Mesendoderm (in vitro differentiated cells): ENCODE results near the gene TBKBP1.

Experiments used
- DNase-seq: peaks from one replicate; pipeline ENCODE4 v3.0.0; 2013
- H2AK5ac ChIP-seq: 2 replicates; pipeline ENCODE4 v1.6.1; 2013; ENCODE audit warnings: low read length, inconsistent platforms
- H2BK120ac ChIP-seq: 2 replicates; pipeline ENCODE4 v1.6.1; 2013; ENCODE audit warnings: low read depth, mild to moderate bottlenecking, low read length, moderate library complexity, mixed read lengths
- H2BK15ac ChIP-seq: replicated peaks from 2 replicates; pipeline ENCODE4 v1.6.1; 2013; ENCODE audit warnings: low read depth, mild to moderate bottlenecking, moderate library complexity
- H2BK5ac ChIP-seq: 2 replicates; pipeline ENCODE4 v1.6.1; 2013; ENCODE audit warnings: low read length, inconsistent platforms
- H3K18ac ChIP-seq: 2 replicates; pipeline ENCODE4 v1.6.1; 2013; ENCODE audit warnings: mild to moderate bottlenecking, low read length, mixed read lengths
- H3K23ac ChIP-seq: one replicate; pipeline ENCODE4 v1.6.1; 2013; ENCODE audit warnings: low read length
- H3K27ac ChIP-seq: 2 replicates; pipeline ENCODE4 v1.5.1; 2013; ENCODE audit warnings: low read depth, mild to moderate bottlenecking, inconsistent platforms, low read length, moderate library complexity
- H3K27me3 ChIP-seq: 2 replicates; pipeline ENCODE4 v1.6.1; 2013; ENCODE audit warnings: low read length, control low read depth, mild to moderate bottlenecking, inconsistent platforms; ENCODE audit not compliant: insufficient read depth, poor library complexity
- H3K36me3 ChIP-seq: 2 replicates; pipeline ENCODE4 v1.6.1; 2013; ENCODE audit warnings: low read length, inconsistent platforms; ENCODE audit not compliant: control insufficient read depth, insufficient read depth
- H3K4ac ChIP-seq: one replicate; pipeline ENCODE4 v1.6.1; 2013; ENCODE audit warnings: low read depth, mild to moderate bottlenecking, low read length, moderate library complexity
- H3K4me1 ChIP-seq: 2 replicates; pipeline ENCODE4 v1.6.1; 2013; ENCODE audit warnings: low read depth, low read length, inconsistent platforms; ENCODE audit not compliant: control insufficient read depth
- H3K4me2 ChIP-seq: 2 replicates; pipeline ENCODE4 v1.6.1; 2013; ENCODE audit warnings: low read length
- H3K4me3 ChIP-seq: 2 replicates; pipeline ENCODE4 v1.5.1; 2013; ENCODE audit warnings: mild to moderate bottlenecking, low read length
- H3K56ac ChIP-seq: one replicate; pipeline ENCODE4 v1.6.1; 2013; ENCODE audit warnings: low read length
- H3K79me1 ChIP-seq: 2 replicates; pipeline ENCODE4 v1.6.1; 2013; ENCODE audit warnings: low read length, inconsistent platforms
- H3K79me2 ChIP-seq: 2 replicates; pipeline ENCODE4 v1.6.1; 2013; ENCODE audit warnings: mild to moderate bottlenecking, low read length; ENCODE audit not compliant: control insufficient read depth, insufficient read depth
- H3K9ac ChIP-seq: 2 replicates; pipeline ENCODE4 v1.6.1; 2013; ENCODE audit warnings: low read length, inconsistent platforms
- H4K5ac ChIP-seq: one replicate; pipeline ENCODE4 v1.6.1; 2013; ENCODE audit warnings: low read length
- H4K8ac ChIP-seq: one replicate; pipeline ENCODE4 v1.6.1; 2013; ENCODE audit warnings: low read depth, mild to moderate bottlenecking, control low read depth, low read length, moderate library complexity
- WGBS: extraction: QIAGEN DNeasy Blood & Tissue Kit; methylation state at CpG from one replicate; pipeline ENCODE4 v1.1.7; 2013; ENCODE audit warnings: low lambda C conversion rate, missing lambda C conversion rate; ENCODE audit not compliant: insufficient coverage; ENCODE audit errors: extremely low coverage; 5-methylcytosine and 5-hydroxymethylcytosine counted together

Gene TBKBP1

GRCh38 chr17:47730681-47731080 lies 36.7 kb downstream of the TBKBP1 start:
- H2BK15ac ChIP-seq: no peak overlapping the region
- no peaks in the 10 kb centered on the region for H3K36me3 ChIP-seq
- H3K9ac ChIP-seq: no peak overlapping the region
- H3K18ac ChIP-seq: no peak overlapping the region
- no peaks in the 10 kb centered on the region for H3K79me1 ChIP-seq
- no peak overlapping the region for H4K5ac ChIP-seq
- DNase-seq: no peak
- no peak overlapping the region for H3K4me2 ChIP-seq
- H2BK120ac ChIP-seq: no peak overlapping the region
- H3K4me1 ChIP-seq: no peaks in the 10 kb centered on the region
- H3K4ac ChIP-seq: no peak overlapping the region
- no peak overlapping the region for H4K8ac ChIP-seq
- no peak overlapping the region for H2BK5ac ChIP-seq
- no peak overlapping the region for H3K27ac ChIP-seq
- peaks cover 16% of the 10 kb centered on the region for H3K27me3 ChIP-seq
- H3K4me3 ChIP-seq: no peak overlapping the region
- no peak overlapping the region for H3K23ac ChIP-seq
- no CpG with 5 or more reads among the region's 4 CpGs for WGBS
- H3K79me2 ChIP-seq: no peaks in the 10 kb centered on the region
- no peak overlapping the region for H2AK5ac ChIP-seq
- no peak overlapping the region for H3K56ac ChIP-seq

GRCh38 chr17:47731396-47731795 lies 37.4 kb downstream of the TBKBP1 start:
- no peak overlapping the region for H3K56ac ChIP-seq
- H3K4ac ChIP-seq: no peak overlapping the region
- no CpG with 5 or more reads among the region's 2 CpGs for WGBS
- no peaks in the 10 kb centered on the region for H3K79me1 ChIP-seq
- H2BK120ac ChIP-seq: no peak overlapping the region
- no peaks in the 10 kb centered on the region for H3K36me3 ChIP-seq
- H3K79me2 ChIP-seq: no peaks in the 10 kb centered on the region
- no peak overlapping the region for H3K27ac ChIP-seq
- H3K4me2 ChIP-seq: no peak overlapping the region
- no peak overlapping the region for H3K4me3 ChIP-seq
- no peak overlapping the region for H3K9ac ChIP-seq
- H2BK15ac ChIP-seq: no peak overlapping the region
- no peaks in the 10 kb centered on the region for H3K4me1 ChIP-seq
- no peak overlapping the region for H4K8ac ChIP-seq
- H4K5ac ChIP-seq: no peak overlapping the region
- peaks cover 16% of the 10 kb centered on the region for H3K27me3 ChIP-seq
- H2BK5ac ChIP-seq: no peak overlapping the region
- DNase-seq: no peak
- H2AK5ac ChIP-seq: no peak overlapping the region
- H3K23ac ChIP-seq: no peak overlapping the region
- H3K18ac ChIP-seq: no peak overlapping the region

- no peak overlapping the region for H3K27ac ChIP-seq
- no peaks in the 10 kb centered on the region for H3K36me3 ChIP-seq
- no peak overlapping the region for H2AK5ac ChIP-seq
- no peak overlapping the region for H3K23ac ChIP-seq
- no peak overlapping the region for H3K4me2 ChIP-seq
- H2BK120ac ChIP-seq: no peak overlapping the region
- WGBS: no CpG with 5 or more reads among the region's 12 CpGs
- peaks cover 16% of the 10 kb centered on the region for H3K27me3 ChIP-seq
- no peaks in the 10 kb centered on the region for H3K79me1 ChIP-seq
- H3K4me3 ChIP-seq: no peak overlapping the region
- no peak overlapping the region for H4K5ac ChIP-seq
- H3K4ac ChIP-seq: no peak overlapping the region
- H3K4me1 ChIP-seq: no peaks in the 10 kb centered on the region
- H3K79me2 ChIP-seq: no peaks in the 10 kb centered on the region
- H2BK15ac ChIP-seq: no peak overlapping the region
- H3K56ac ChIP-seq: no peak overlapping the region
- no peak overlapping the region for H4K8ac ChIP-seq
- no peak overlapping the region for H3K18ac ChIP-seq
- peak; percentile 43 for DNase-seq
- H3K9ac ChIP-seq: no peak overlapping the region
- no peak overlapping the region for H2BK5ac ChIP-seq
These were observed 38.6 kb downstream of the TBKBP1 start for GRCh38 chr17:47732399-47733046.

GRCh38 chr17:47733047-47733673 lies 39.2 kb downstream of the TBKBP1 start, which contains the start of gene TBX21:
TSS of gene TBX21 (plus strand) at chr17:47733236. CDS start at chr17:47733455, 219 bp downstream.
- no CpG with 5 or more reads among the region's 73 CpGs for WGBS
- H3K27me3 ChIP-seq: peaks cover 16% of the 10 kb centered on the region
- H3K79me2 ChIP-seq: no peaks in the 10 kb centered on the region
- H3K4me2 ChIP-seq: peak within 1 kb of the TSS; percentile 6
- no peak within 1 kb of the TSS for H3K4ac ChIP-seq
- H2BK120ac ChIP-seq: no peak within 1 kb of the TSS
- peak within 1 kb of the TSS; percentile 37 for H3K56ac ChIP-seq
- H3K9ac ChIP-seq: no peak within 1 kb of the TSS
- peak within 1 kb of the TSS; percentile 20 for H3K23ac ChIP-seq
- H2BK15ac ChIP-seq: no peak within 1 kb of the TSS
- H3K18ac ChIP-seq: no peak within 1 kb of the TSS
- no peak within 1 kb of the TSS for H4K5ac ChIP-seq
- no peak within 1 kb of the TSS for H4K8ac ChIP-seq
- H2BK5ac ChIP-seq: no peak within 1 kb of the TSS
- peak; percentile 91 for DNase-seq
- H3K79me1 ChIP-seq: no peaks in the 10 kb centered on the region
- H3K4me3 ChIP-seq: no peak within 1 kb of the TSS
- H3K36me3 ChIP-seq: no peaks in the 10 kb centered on the region
- H3K4me1 ChIP-seq: no peaks in the 10 kb centered on the region
- H3K27ac ChIP-seq: no peak within 1 kb of the TSS
- H2AK5ac ChIP-seq: no peak within 1 kb of the TSS

- Histone ChIP-seq H2AK5ac (no peak overlapping the region), H4K5ac (no peak overlapping the region), H3K27ac (no peak overlapping the region), H3K79me1 (no peaks in the 10 kb centered on the region), H3K9ac (no peak overlapping the region), H3K18ac (no peak overlapping the region), H3K23ac (peak overlapping the region; percentile 20), H4K8ac (no peak overlapping the region), H3K4me1 (no peaks in the 10 kb centered on the region), H3K27me3 (peaks cover 16% of the 10 kb centered on the region), H3K56ac (peak overlapping the region; percentile 37), H2BK15ac (no peak overlapping the region), H3K4ac (no peak overlapping the region), H2BK120ac (no peak overlapping the region), H3K4me2 (peak overlapping the region; percentile 6), H3K79me2 (no peaks in the 10 kb centered on the region), H2BK5ac (no peak overlapping the region), H3K36me3 (no peaks in the 10 kb centered on the region), H3K4me3 (no peak overlapping the region)
- WGBS: no CpG with 5 or more reads among the region's 60 CpGs
- peak; percentile 25 for DNase-seq
These were observed 39.9 kb downstream of the TBKBP1 start for GRCh38 chr17:47733674-47734410.
